GM18498 (cell line): ENCODE data around the gene HSF5.

Experiments used
- ATAC-seq: cut with Tn5 transposase; IDR thresholded peaks from one replicate; pipeline ENCODE4 v1.9.1; 2021; ENCODE audit warnings: mild to moderate bottlenecking, moderate library complexity; ENCODE audit not compliant: unreplicated experiment

HSF5 gene

GRCh38 chr17:58388302-58389190, 99.7 kb downstream of the HSF5 start:
- no peak for ATAC-seq

- no peak for ATAC-seq
These were observed 100.4 kb downstream of the HSF5 start for GRCh38 chr17:58387834-58388233.

- no peak for ATAC-seq
These were observed 101.5 kb downstream of the HSF5 start for GRCh38 chr17:58386708-58387107.

GRCh38 chr17:58385359-58385899, 102.8 kb downstream of the HSF5 start:
- no peak for ATAC-seq

GRCh38 chr17:58384897-58385296, 103.3 kb downstream of the HSF5 start:
- no peak for ATAC-seq

- no peak for ATAC-seq
These were observed 104.2 kb downstream of the HSF5 start for GRCh38 chr17:58383892-58384462.

- ATAC-seq, result no peak
These were observed 105.4 kb downstream of the HSF5 start for GRCh38 chr17:58382872-58383242.

GRCh38 chr17:58382108-58382871, 105.9 kb downstream of the HSF5 start:
- peak; percentile 68 for ATAC-seq

GRCh38 chr17:58381124-58382035, 106.8 kb downstream of the HSF5 start:
- no peak for ATAC-seq

- no peak for ATAC-seq
These were observed 107.7 kb downstream of the HSF5 start for GRCh38 chr17:58380207-58381123.

GRCh38 chr17:58379511-58379824, 108.7 kb downstream of the HSF5 start:
- no peak for ATAC-seq

GRCh38 chr17:58378733-58379510, 109.3 kb downstream of the HSF5 start:
- ATAC-seq, result no peak

GRCh38 chr17:58377661-58378060, 110.5 kb downstream of the HSF5 start:
- no peak for ATAC-seq

GRCh38 chr17:58377093-58377601, 111.1 kb downstream of the HSF5 start:
- ATAC-seq, result no peak

GRCh38 chr17:58376472-58377000, 111.7 kb downstream of the HSF5 start:
- ATAC-seq, result no peak

GRCh38 chr17:58375811-58376210, 112.4 kb downstream of the HSF5 start:
- no peak for ATAC-seq

- no peak for ATAC-seq
These were observed 113.0 kb downstream of the HSF5 start for GRCh38 chr17:58375256-58375655.

- ATAC-seq, result no peak
These were observed 114.3 kb downstream of the HSF5 start for GRCh38 chr17:58373923-58374322.
